ENCODE results near the gene LIX1L. TPM values are rescaled to one million over a fixed set of nuclear protein-coding genes. Genes with fewer than 3 reads are reported as not detected.

The LIX1L gene
- total and polyA plus RNA-seq, 2 of the 13 experiments (the other 11 are each of a cell fraction or from before 2014, with no cell fraction given): 8.1 to 24.9 TPM

DNA sequence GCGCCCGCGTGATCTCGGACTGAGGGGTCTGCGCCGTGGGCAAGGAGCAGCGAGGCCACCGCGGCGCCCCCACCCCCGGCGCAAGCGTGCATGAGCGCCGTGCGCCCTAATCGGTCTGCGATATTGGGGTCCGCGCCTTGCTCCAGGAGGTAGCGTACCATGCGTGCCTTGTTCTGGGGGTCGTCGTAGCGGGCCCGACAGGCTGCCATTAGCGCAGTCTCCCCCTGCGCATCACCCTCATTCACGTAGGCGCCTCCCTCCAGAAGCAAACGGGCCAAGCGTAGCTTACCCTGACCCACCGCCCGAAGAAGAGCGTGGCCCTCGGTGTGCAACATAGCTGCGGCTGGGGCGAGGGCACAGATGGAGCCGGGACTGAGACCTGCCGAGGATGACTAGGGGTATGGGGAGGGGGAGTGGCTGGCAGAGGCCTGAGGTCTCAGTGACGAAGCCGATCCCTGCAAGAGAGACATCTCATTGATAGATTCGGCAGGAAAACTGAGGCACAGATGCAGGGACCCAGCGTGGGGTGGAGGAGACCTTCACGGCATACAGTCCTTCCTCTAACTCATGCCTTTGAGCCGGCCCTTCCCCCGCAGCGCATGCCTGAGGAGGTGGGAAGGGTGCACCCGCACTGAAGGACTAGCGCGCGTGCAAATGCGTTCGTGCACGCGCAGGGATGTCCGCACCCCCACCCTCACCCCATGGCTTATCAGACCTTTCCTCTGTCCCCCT is 3.8 kb upstream of the LIX1L start (continued):
- TF ChIP-seq HNRNPUL1 (IDR thresholded peaks at IDR 0.05; ENCODE audit: low read depth, low read length): no peak
- TF ChIP-seq SIX4 (CRISPR knock-in tag; IDR thresholded peaks at IDR 0.05): no peak
- TF ChIP-seq, protein P1, sequence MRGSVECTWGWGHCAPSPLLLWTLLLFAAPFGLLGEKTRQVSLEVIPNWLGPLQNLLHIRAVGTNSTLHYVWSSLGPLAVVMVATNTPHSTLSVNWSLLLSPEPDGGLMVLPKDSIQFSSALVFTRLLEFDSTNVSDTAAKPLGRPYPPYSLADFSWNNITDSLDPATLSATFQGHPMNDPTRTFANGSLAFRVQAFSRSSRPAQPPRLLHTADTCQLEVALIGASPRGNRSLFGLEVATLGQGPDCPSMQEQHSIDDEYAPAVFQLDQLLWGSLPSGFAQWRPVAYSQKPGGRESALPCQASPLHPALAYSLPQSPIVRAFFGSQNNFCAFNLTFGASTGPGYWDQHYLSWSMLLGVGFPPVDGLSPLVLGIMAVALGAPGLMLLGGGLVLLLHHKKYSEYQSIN (CRISPR knock-in tag; IDR thresholded peaks at IDR 0.05; ENCODE audit: borderline replicate concordance): no peak
- TF ChIP-seq, protein P2, sequence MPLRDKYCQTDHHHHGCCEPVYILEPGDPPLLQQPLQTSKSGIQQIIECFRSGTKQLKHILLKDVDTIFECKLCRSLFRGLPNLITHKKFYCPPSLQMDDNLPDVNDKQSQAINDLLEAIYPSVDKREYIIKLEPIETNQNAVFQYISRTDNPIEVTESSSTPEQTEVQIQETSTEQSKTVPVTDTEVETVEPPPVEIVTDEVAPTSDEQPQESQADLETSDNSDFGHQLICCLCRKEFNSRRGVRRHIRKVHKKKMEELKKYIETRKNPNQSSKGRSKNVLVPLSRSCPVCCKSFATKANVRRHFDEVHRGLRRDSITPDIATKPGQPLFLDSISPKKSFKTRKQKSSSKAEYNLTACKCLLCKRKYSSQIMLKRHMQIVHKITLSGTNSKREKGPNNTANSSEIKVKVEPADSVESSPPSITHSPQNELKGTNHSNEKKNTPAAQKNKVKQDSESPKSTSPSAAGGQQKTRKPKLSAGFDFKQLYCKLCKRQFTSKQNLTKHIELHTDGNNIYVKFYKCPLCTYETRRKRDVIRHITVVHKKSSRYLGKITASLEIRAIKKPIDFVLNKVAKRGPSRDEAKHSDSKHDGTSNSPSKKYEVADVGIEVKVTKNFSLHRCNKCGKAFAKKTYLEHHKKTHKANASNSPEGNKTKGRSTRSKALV (CRISPR knock-in tag; IDR thresholded peaks at IDR 0.05): peak; percentile 45; the same call in 1 of the 2 replicates
- TF ChIP-seq ZSCAN25 (CRISPR knock-in tag; IDR thresholded peaks at IDR 0.05): no peak
- TF ChIP-seq, protein P3, sequence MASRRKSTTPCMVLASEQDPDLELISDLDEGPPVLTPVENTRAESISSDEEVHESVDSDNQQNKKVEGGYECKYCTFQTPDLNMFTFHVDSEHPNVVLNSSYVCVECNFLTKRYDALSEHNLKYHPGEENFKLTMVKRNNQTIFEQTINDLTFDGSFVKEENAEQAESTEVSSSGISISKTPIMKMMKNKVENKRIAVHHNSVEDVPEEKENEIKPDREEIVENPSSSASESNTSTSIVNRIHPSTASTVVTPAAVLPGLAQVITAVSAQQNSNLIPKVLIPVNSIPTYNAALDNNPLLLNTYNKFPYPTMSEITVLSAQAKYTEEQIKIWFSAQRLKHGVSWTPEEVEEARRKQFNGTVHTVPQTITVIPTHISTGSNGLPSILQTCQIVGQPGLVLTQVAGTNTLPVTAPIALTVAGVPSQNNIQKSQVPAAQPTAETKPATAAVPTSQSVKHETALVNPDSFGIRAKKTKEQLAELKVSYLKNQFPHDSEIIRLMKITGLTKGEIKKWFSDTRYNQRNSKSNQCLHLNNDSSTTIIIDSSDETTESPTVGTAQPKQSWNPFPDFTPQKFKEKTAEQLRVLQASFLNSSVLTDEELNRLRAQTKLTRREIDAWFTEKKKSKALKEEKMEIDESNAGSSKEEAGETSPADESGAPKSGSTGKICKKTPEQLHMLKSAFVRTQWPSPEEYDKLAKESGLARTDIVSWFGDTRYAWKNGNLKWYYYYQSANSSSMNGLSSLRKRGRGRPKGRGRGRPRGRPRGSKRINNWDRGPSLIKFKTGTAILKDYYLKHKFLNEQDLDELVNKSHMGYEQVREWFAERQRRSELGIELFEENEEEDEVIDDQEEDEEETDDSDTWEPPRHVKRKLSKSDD (CRISPR knock-in tag; IDR thresholded peaks at IDR 0.05; ENCODE audit: low read depth): no peak
- TF ChIP-seq BORCS8-MEF2B (CRISPR knock-in tag; IDR thresholded peaks at IDR 0.05): no peak
- TF ChIP-seq ZNF501 (CRISPR knock-in tag; IDR thresholded peaks at IDR 0.05): no peak; the same call in 1 of the 2 replicates
- TF ChIP-seq, protein P4, sequence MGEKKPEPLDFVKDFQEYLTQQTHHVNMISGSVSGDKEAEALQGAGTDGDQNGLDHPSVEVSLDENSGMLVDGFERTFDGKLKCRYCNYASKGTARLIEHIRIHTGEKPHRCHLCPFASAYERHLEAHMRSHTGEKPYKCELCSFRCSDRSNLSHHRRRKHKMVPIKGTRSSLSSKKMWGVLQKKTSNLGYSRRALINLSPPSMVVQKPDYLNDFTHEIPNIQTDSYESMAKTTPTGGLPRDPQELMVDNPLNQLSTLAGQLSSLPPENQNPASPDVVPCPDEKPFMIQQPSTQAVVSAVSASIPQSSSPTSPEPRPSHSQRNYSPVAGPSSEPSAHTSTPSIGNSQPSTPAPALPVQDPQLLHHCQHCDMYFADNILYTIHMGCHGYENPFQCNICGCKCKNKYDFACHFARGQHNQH (CRISPR knock-in tag; IDR thresholded peaks at IDR 0.05): no peak
- no peak for TF ChIP-seq NCOA2 (CRISPR knock-in tag; IDR thresholded peaks at IDR 0.05)
- TF ChIP-seq, protein P5, sequence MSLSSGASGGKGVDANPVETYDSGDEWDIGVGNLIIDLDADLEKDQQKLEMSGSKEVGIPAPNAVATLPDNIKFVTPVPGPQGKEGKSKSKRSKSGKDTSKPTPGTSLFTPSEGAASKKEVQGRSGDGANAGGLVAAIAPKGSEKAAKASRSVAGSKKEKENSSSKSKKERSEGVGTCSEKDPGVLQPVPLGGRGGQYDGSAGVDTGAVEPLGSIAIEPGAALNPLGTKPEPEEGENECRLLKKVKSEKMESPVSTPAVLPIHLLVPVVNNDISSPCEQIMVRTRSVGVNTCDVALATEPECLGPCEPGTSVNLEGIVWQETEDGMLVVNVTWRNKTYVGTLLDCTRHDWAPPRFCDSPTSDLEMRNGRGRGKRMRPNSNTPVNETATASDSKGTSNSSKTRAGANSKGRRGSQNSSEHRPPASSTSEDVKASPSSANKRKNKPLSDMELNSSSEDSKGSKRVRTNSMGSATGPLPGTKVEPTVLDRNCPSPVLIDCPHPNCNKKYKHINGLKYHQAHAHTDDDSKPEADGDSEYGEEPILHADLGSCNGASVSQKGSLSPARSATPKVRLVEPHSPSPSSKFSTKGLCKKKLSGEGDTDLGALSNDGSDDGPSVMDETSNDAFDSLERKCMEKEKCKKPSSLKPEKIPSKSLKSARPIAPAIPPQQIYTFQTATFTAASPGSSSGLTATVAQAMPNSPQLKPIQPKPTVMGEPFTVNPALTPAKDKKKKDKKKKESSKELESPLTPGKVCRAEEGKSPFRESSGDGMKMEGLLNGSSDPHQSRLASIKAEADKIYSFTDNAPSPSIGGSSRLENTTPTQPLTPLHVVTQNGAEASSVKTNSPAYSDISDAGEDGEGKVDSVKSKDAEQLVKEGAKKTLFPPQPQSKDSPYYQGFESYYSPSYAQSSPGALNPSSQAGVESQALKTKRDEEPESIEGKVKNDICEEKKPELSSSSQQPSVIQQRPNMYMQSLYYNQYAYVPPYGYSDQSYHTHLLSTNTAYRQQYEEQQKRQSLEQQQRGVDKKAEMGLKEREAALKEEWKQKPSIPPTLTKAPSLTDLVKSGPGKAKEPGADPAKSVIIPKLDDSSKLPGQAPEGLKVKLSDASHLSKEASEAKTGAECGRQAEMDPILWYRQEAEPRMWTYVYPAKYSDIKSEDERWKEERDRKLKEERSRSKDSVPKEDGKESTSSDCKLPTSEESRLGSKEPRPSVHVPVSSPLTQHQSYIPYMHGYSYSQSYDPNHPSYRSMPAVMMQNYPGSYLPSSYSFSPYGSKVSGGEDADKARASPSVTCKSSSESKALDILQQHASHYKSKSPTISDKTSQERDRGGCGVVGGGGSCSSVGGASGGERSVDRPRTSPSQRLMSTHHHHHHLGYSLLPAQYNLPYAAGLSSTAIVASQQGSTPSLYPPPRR (CRISPR knock-in tag; IDR thresholded peaks at IDR 0.05; ENCODE audit: borderline replicate concordance): 0 out of 2 replicates have a peak, but pooled peaks have one; percentile 16
- TF ChIP-seq, protein P6, sequence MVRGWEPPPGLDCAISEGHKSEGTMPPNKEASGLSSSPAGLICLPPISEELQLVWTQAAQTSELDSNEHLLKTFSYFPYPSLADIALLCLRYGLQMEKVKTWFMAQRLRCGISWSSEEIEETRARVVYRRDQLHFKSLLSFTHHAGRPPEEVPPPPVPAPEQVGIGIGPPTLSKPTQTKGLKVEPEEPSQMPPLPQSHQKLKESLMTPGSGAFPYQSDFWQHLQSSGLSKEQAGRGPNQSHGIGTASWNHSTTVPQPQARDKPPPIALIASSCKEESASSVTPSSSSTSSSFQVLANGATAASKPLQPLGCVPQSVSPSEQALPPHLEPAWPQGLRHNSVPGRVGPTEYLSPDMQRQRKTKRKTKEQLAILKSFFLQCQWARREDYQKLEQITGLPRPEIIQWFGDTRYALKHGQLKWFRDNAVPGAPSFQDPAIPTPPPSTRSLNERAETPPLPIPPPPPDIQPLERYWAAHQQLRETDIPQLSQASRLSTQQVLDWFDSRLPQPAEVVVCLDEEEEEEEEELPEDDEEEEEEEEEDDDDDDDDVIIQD (CRISPR knock-in tag; IDR thresholded peaks at IDR 0.05; ENCODE audit: low read depth): no peak
- no peak for TF ChIP-seq SRF (IDR thresholded peaks at IDR 0.05; ENCODE audit: low read depth, low read length)
- TF ChIP-seq ZNF430 (CRISPR knock-in tag; IDR thresholded peaks at IDR 0.05): 0 out of 2 replicates have a peak, but pooled peaks have one; percentile 33
- TF ChIP-seq RFXANK (CRISPR knock-in tag; IDR thresholded peaks at IDR 0.05): no peak

All from HepG2 (cell line).